Measurements from ENCODE around the gene ALG5.

Gene ALG5

DNA sequence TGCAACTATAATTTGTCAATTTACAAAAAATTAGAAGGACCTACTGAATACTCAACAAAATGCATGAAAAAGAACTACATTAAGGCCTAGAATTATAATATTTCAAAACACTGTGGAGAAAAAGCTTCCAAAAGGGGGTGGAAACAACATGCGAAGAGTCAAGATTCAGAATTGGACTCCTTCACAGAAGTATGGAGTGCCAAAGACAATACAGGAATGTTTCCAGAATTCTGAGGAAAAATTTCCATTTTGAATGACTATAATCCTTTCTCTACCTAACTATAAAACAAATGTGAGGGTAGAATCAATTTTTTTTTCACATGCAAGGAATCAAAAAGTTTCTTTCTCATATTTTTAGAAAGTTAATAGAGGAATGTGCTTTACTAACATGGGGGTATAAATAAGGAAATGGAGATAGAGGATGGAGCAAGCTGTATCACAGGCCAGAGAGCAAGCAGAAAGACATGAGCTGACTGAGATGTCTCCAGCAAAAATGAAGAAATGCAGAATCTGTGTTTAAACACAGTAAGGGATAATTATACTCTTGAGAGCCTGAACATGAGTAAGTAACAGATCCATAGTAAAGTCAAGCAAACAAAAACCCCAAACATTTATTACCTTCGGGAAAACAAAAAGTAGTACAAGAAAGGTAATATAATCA, 39.6 kb downstream of the ALG5 start:
- no peaks in the 10 kb centered on the region for H3K9me3 Mint-ChIP-seq
- peaks cover 32 to 49% of the 10 kb centered on the region in 2 donors for H3K36me3 Mint-ChIP-seq
- H3K4me3 Mint-ChIP-seq, result no peak overlapping the region
- no peak for ATAC-seq (replicated peaks)
- H3K27me3 Mint-ChIP-seq, result no peaks in the 10 kb centered on the region
- DNase-seq, result no peak
- no peak overlapping the region for H3K27ac Mint-ChIP-seq
- no peaks in the 10 kb centered on the region for H3K4me1 Mint-ChIP-seq

DNA sequence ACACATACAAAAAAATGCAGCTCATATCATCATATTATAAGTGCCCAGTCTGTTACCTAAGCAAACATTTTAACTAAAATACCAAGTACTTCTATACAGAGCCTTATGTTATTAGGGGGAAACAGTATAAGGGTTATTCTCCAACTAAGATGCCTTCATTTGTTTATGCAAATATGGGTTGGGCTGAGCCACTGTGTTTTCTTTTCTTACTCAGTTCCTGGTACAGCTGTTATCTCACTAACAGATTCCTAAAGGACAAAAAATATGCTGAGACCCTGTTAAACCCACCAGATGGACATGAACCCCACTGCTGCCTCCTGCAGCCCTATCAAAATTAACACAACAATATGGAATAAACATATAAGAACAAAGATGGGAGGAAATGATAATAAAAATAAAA, 44.6 kb downstream of the ALG5 start:
- no peak for DNase-seq

DNA sequence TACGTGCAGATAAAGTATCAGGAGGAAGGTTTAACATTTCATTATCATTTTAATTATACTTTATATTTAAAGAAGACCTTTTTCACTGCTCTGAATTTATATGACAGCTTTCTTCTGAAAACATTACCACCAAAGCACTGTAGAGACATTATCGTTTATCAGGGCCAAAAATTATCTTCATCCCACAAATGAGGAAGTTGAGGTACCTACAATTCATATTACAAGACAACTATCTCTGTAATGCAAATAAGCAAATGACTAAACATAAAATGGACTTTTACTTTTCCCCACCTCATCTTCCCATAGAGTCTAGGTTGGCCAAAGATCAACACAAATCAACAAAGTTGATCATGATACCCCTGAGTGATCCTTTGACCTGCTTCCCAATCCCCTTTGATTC, 48.2 kb downstream of the ALG5 start:
- no peak overlapping the region for H3K27ac Mint-ChIP-seq
- H3K27me3 Mint-ChIP-seq, result no peaks in the 10 kb centered on the region
- DNase-seq (no peak), ATAC-seq (replicated peaks) (no peak)
- H3K4me3 Mint-ChIP-seq, result no peak overlapping the region
- peaks cover 42 to 56% of the 10 kb centered on the region in 2 donors for H3K36me3 Mint-ChIP-seq
- H3K9me3 Mint-ChIP-seq, result no peaks in the 10 kb centered on the region
- peaks cover 0 to 2% of the 10 kb centered on the region in 2 donors for H3K4me1 Mint-ChIP-seq

More for the DNA sequence above, 44.6 kb downstream of the ALG5 start:
- Mint-ChIP-seq H3K4me1 (peaks cover 0 to 2% of the 10 kb centered on the region in 2 donors), H3K27ac (no peak overlapping the region), H3K27me3 (no peaks in the 10 kb centered on the region), H3K36me3 (peaks cover 34 to 54% of the 10 kb centered on the region in 2 donors), H3K9me3 (no peaks in the 10 kb centered on the region), H3K4me3 (no peak overlapping the region)
- ATAC-seq (replicated peaks), result no peak

DNA sequence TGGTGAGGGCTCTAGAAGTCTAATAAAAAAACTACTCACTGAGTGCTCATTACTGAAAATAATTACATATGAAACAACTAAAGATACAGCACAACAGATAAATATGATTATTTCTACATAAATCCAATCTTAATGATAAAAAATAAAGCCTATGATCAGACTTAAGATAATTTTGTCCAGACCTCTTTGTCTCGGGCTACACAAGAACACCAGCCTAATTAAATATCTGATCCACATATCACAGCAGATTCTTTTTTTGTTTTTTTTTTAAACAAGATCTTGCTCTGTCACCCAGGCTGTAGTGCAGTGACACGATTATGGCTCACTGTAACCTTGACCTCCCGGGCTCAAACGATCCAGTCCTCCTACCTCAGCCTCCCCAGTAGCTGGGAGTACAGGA, 48.8 kb downstream of the ALG5 start:
- ATAC-seq (replicated peaks), result no peak

DNA sequence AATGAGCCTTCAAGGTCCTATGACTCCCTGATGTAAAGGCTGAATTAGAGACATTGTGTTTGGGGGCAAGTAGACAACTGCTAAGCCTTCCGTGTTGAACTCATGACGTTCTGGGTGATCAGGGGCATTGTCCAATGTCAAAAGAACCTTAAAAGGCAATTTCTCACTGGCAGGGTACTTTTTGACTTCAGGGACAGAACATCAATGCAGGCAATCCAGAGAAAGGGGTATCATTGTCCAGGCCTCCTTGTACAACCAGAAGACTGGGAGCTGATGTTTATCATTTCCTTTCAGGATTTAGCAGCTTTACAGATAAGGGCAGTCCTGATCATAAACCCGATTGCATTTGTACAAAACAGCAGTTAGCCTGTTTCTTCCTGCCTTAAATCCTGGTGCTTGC, 54.1 kb downstream of the ALG5 start:
- no peak overlapping the region for H3K4me3 Mint-ChIP-seq
- no peak overlapping the region for H3K27ac Mint-ChIP-seq
- H3K27me3 Mint-ChIP-seq, result peaks cover 0 to 4% of the 10 kb centered on the region in 2 donors
- H3K36me3 Mint-ChIP-seq, result peaks cover 25 to 34% of the 10 kb centered on the region in 2 donors
- DNase-seq (no peak), ATAC-seq (replicated peaks) (no peak)
- H3K9me3 Mint-ChIP-seq, result peaks cover 1 to 4% of the 10 kb centered on the region in 2 donors
- no peaks in the 10 kb centered on the region for H3K4me1 Mint-ChIP-seq

More for the DNA sequence above, 48.8 kb downstream of the ALG5 start:
- no peak for DNase-seq
- H3K9me3 Mint-ChIP-seq, result peaks cover 0 to 4% of the 10 kb centered on the region in 2 donors
- no peak overlapping the region for H3K4me3 Mint-ChIP-seq
- H3K27ac Mint-ChIP-seq, result no peak overlapping the region
- peaks cover 40 to 57% of the 10 kb centered on the region in 2 donors for H3K36me3 Mint-ChIP-seq
- no peaks in the 10 kb centered on the region for H3K27me3 Mint-ChIP-seq
- peaks cover 0 to 2% of the 10 kb centered on the region in 2 donors for H3K4me1 Mint-ChIP-seq

DNA sequence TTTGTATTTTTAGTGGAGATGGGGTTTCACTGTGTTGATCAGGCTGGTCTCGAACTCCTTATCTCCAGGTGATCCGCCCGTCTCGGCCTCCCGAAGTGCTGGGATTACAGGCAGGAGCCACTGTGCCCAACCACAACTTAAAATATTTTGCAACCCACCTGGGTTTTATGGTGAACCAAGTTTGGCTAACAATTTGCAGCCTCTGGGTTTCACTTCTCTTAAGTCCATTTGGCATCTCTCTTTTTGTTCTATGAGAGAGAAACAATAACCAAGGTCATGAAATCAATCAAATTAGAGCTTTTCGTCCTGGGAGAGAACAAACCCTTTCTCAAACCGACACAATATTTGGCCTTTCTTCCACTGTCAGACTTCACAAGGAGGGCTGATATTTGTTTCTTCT, 73.5 kb downstream of the ALG5 start:
- Mint-ChIP-seq H3K9me3 (peaks cover 0 to 3% of the 10 kb centered on the region in 2 donors), H3K4me3 (no peak overlapping the region), H3K36me3 (no peaks in the 10 kb centered on the region), H3K4me1 (peaks cover 0 to under 1% of the 10 kb centered on the region in 2 donors), H3K27me3 (peaks cover 24 to 35% of the 10 kb centered on the region in 2 donors), H3K27ac (no peak overlapping the region)
- ATAC-seq (replicated peaks), result no peak
- DNase-seq, result no peak

DNA sequence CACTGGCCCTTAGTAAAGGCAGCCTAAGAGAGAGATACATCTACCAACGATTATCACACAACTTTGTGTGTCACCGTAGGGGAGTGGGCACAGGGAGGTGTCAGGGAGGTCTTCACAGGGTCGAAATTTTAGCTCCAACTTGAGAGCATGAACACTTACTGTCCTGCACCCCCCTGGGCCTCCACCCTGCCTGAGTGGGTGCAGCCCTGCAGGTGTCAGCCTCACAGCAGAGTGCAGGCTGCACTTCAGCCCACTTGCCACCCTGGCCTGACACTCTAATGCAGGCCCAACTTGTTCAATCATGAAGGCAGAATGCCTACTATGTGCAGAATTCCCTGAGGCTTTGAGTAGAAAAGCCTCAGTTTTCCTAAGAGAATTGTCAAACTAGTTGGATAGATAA, 75.1 kb downstream of the ALG5 start:
- ATAC-seq (replicated peaks) (no peak), DNase-seq (no peak)
- no peaks in the 10 kb centered on the region for H3K9me3 Mint-ChIP-seq
- H3K4me1 Mint-ChIP-seq, result peaks cover 2 to 8% of the 10 kb centered on the region in 2 donors
- no peak overlapping the region for H3K27ac Mint-ChIP-seq
- H3K27me3 Mint-ChIP-seq, result peaks cover 29 to 42% of the 10 kb centered on the region in 2 donors
- no peak overlapping the region for H3K4me3 Mint-ChIP-seq
- no peaks in the 10 kb centered on the region for H3K36me3 Mint-ChIP-seq

DNA sequence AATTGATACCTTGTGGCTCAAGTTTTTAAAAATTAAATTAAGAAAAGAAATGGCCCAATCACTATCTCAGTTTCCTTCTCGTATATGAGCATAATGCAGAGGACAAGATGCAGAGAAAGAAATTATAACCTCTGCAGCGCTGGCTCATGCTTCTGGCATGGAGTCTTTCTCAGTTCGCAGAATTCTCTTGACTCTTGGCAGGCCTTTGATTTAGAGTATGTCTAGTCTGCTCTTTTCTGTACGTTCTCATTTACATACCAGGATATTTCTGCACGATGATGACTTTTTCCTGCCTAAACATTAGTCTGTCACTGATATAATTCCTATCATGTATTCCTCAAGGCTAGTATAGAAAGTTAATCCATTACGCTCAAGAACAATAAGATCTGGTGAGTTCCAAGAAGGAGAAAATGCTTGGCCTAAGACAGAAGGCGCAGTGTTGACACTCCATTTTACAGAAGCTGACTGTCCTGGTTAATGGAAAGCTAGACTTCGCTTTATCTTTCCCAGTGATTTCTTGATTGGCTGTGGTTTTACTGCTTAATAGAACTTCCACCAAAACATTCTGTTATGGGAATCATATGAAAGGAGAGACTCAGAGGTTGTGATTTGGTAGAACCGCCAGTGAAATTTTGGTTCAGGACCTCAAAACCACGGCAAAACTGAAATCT, 77.4 kb downstream of the ALG5 start:
- H3K27ac Mint-ChIP-seq, result no peak overlapping the region
- H3K36me3 Mint-ChIP-seq, result no peaks in the 10 kb centered on the region
- no peak for DNase-seq
- H3K9me3 Mint-ChIP-seq, result no peaks in the 10 kb centered on the region
- H3K4me3 Mint-ChIP-seq, result no peak overlapping the region
- ATAC-seq (replicated peaks), result no peak
- H3K4me1 Mint-ChIP-seq, result peaks cover 2 to 8% of the 10 kb centered on the region in 2 donors
- H3K27me3 Mint-ChIP-seq, result peaks cover 35 to 64% of the 10 kb centered on the region in 2 donors

DNA sequence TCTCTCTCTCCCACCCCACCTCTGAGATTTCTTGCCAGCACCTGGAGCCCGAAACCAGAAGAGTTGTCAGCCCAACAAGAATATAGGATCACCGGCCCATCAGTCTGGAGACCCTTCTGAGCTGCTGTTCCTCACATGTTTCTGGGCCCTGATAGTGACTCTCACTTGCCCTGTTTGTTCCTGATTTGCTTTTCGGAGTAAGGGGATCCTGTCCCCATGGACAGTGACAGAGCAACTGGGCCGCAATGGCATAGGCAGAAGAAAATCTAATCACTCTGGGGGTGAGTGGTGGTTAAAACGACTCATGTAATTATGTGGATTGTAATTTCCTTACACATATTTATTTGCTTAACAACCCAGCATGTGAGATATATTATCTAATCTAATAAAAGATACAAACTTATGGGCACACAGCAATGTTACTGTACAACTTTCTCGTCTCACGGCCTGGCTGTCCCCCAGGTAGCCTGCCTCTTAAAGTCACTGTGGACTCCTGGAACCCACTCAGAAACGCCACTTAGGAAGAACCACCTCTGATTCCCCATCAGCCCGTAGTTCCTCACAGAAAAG, 78.4 kb downstream of the ALG5 start:
- H3K4me1 Mint-ChIP-seq, result peaks cover 2 to 8% of the 10 kb centered on the region in 2 donors
- H3K27me3 Mint-ChIP-seq, result peaks cover 42 to 75% of the 10 kb centered on the region in 2 donors
- no peaks in the 10 kb centered on the region for H3K36me3 Mint-ChIP-seq

DNA sequence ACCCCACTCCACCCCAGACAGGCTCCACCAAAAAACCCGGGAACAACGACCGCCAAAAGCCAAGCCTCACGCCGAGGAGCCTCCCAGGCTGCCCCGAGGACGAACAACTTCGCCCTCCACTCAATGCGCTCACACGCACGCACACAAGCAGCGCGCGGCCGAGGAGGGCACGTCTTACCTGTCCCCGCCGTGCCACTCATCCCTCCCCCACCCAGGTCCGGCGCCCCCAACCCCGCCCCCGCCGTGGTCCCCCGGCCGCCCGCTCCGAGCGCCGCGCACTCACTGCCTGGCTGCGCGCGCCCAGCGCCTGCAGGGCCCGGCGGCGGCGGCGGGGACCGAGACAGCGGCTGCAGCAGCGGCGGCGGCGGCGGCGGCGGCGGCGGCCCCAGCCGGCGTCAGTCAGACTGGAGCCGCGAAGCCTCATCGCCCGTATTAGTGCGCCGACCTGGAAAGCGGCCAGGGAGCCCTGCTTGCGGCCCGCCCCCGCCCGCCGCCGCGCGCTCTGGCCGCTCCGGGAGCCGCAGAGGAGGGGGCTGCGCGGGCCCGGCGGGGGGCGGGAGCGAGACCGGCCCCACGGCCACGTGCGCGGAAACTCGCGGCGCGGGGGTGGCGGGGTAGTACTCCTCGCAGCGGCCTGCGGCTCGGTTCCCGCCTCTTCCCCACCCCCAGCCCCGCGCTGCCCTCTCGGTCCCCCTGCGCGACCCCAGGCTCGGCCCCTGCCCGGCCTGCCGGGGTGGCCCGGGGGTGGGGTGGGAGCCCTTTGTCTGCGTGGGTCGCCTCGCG, 79.1 kb downstream of the ALG5 start, which contains the start of gene SMAD9:
Gene SMAD9 (minus strand): TSS at position 406 of the 783 bp plus-strand sequence. CDS start 40,549 bp downstream, outside the sequence.
- Mint-ChIP-seq H3K36me3 (no peaks in the 10 kb centered on the region), H3K9me3 (no peaks in the 10 kb centered on the region), H3K4me3 (peak within 1 kb of the TSS; percentile 76 to 77), H3K27ac (peak within 1 kb of the TSS; percentile 14), H3K4me1 (peaks cover 2 to 8% of the 10 kb centered on the region in 2 donors), H3K27me3 (peaks cover 47 to 75% of the 10 kb centered on the region in 2 donors)
- ATAC-seq (replicated peaks) (peak; percentile 74 to 77), DNase-seq (no peak)

More for the DNA sequence above, 78.4 kb downstream of the ALG5 start:
- ATAC-seq (replicated peaks) (no peak), DNase-seq (no peak)
- peak overlapping the region; percentile 76 for H3K4me3 Mint-ChIP-seq
- no peaks in the 10 kb centered on the region for H3K9me3 Mint-ChIP-seq
- peak overlapping the region; percentile 14 for H3K27ac Mint-ChIP-seq

DNA sequence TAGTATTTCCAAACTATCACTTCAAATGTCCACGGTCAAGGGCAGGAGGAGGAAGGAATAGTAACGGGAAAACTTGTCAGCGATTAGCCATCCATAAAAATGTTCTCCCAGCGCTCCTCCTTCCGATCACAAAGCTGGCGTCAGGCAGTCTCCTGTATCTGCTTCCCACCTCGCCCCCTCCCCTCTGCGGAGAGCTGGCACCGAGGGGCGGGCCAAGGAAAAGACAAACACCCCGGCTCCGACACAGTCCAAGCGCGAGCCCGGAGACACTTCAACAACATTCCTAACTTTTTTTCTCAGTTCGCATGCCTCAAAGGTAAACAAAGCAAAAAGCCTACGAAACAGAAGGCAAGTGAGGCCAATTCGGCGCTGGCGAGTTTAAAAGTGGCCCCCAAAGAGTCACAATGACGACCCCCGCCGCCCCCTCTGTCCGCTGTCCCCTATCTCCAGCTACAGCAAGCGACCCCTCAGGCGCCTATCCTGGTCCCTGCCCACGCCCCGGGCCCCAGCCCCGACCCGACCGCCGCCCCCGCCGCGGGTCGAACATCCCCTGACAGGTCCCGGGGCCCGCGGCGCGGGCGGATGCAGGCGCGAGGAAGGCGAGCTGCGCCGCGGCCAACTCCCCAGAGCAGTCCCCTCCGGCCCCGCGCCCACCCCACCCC, 79.8 kb downstream of the ALG5 start:
- peaks cover 4 to 8% of the 10 kb centered on the region in 2 donors for H3K4me1 Mint-ChIP-seq
- H3K36me3 Mint-ChIP-seq, result no peaks in the 10 kb centered on the region
- ATAC-seq (replicated peaks) (peak; percentile 43 to 54), DNase-seq (no peak)
- no peaks in the 10 kb centered on the region for H3K9me3 Mint-ChIP-seq
- H3K27me3 Mint-ChIP-seq, result peaks cover 52 to 73% of the 10 kb centered on the region in 2 donors
- no peak overlapping the region for H3K27ac Mint-ChIP-seq
- H3K4me3 Mint-ChIP-seq, result peak overlapping the region; percentile 65 to 77

DNA sequence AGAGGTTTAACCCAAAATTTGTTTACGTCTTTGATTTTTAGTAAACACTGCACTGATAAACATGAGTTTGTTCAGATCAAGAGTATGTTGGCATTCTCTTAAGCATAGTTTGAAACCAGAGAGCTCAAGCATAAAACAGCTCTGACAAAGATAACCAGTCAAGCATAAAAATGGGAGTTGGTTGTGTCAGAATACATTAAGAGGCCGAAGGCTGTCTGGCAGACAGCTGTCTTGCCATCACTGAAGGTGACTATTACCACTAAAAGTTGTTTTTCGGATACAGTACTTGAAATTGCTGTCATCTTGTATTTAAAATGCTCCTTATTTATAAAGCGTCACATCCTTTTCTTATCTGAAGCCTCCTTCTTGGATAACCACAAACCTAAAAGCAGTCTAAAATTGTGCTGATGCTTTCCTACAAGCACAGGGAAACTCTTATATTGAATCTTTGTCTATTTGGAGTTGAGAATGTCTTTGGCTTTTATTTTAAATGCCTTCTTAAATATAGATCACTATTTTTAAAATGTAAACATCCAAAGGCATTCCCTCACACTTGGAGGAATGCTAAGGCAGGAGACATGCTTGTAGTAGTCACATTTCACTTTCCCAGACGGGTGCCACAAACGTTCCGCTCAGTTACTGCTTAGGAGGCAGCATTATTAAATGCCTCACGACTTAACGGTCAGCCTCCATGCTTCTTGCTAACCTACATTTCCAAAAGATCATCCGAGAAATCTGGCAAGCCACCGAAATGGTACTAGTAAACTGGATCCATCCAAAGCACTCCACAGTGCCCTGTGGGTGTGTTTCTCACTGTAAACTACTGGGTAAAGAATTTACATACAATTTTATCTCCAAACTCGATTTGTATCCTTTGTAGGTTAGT, 80.7 kb downstream of the ALG5 start:
- DNase-seq (no peak), ATAC-seq (replicated peaks) (no peak)
- Mint-ChIP-seq H3K27ac (no peak overlapping the region), H3K4me3 (peak overlapping the region in 1 of 2 donors; percentile 77), H3K36me3 (no peaks in the 10 kb centered on the region), H3K27me3 (peaks cover 51 to 69% of the 10 kb centered on the region in 2 donors), H3K9me3 (no peaks in the 10 kb centered on the region), H3K4me1 (peaks cover 4 to 8% of the 10 kb centered on the region in 2 donors)

DNA sequence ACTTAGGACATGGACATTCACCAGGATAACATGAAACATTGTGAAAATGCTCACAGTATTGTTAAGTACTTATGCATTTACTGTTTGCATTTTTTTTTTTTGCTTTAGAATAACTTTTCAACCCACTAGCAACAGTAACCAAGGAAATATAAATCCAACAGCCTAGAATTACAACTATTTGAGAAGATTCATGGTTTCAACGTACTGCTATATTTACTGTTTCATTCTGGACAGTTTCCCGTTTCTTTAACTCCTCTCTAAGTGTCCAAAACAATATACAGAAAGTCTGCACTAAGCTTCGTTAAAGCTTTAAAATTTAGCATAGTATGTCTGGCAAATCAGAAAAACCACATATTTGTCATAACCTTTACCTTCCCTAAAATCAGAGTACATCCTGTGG, 81.8 kb downstream of the ALG5 start:
- Mint-ChIP-seq H3K36me3 (no peaks in the 10 kb centered on the region), H3K4me1 (peaks cover 4 to 8% of the 10 kb centered on the region in 2 donors), H3K9me3 (no peaks in the 10 kb centered on the region), H3K4me3 (no peak overlapping the region), H3K27ac (no peak overlapping the region), H3K27me3 (peaks cover 52 to 69% of the 10 kb centered on the region in 2 donors)
- no peak for ATAC-seq (replicated peaks)
- DNase-seq, result no peak
